GM21723 (cell line): ENCODE results near the gene SOCS7.
A peak's percentile ranks its signal among the peaks of the same experiment; 100 is the strongest.

Experiments
- ATAC-seq: cut with Tn5 transposase; IDR thresholded peaks from one replicate; pipeline ENCODE4 v1.9.1; 2021; ENCODE audit warnings: mild to moderate bottlenecking, moderate library complexity; ENCODE audit not compliant: unreplicated experiment

The SOCS7 gene

GRCh38 chr17:38336838-38337237, 14.8 kb upstream of the SOCS7 start:
- no peak for ATAC-seq

DNA sequence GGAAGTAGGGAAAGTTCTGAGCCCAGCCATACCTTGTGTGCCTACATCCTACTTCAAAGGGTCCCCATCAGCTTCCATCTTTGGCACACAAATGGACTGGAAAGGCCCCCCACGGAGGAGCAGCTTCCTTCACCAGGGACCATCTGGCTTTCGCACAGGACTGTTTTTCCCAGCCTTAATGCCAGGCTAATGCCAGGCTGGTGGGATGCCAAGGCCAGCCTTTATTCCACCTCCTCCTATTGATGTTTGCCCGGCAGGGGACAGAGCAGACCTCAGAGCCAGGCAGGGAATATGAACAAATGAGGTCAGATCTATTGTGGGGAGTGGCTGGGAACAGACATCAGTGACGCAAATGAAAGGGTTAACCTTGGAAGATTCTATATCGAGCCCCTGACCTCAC, 13.6 kb upstream of the SOCS7 start:
- ATAC-seq: no peak

GRCh38 chr17:38338535-38338934, 13.1 kb upstream of the SOCS7 start:
- ATAC-seq: no peak

- ATAC-seq: no peak
These were observed 11.8 kb upstream of the SOCS7 start for GRCh38 chr17:38339891-38340290.

DNA sequence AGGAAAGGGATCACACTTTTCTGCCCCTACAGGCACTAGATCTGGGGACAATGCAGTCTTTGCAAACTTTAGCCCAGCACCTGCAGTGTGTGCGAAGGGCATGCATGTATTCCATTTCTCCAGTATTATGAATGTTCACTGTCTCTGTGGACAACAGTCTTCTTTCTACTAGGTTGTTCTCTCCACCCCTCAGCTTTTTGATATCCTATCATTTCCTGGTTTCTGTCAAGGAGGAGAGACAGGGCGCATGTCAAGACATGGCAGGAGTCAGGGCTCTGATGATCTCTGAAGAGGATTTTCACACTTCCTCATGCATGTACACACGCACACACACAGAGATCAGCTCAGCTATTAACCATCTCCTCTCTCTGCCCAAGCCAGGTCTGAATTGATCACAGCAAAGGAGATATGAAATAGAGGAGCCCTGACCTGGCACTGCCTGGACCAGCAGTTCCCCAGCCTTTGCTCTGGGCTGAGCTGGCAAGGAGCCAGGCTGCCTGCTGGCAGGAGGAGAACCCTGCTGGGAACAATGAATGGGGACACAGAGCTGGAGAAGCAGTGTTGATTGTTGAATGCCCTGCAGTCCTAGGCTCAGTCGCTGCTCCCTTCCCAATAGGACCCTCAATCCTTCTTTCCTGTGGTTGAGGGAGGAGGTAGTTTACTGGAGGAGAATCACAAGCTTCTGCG, 10.5 kb upstream of the SOCS7 start:
- ATAC-seq: no peak

- ATAC-seq: no peak
These were observed 8.6 kb upstream of the SOCS7 start for GRCh38 chr17:38342886-38343607.

- ATAC-seq: no peak
These were observed 7.8 kb upstream of the SOCS7 start, which contains the start of gene GPR179 for GRCh38 chr17:38343608-38344419. Gene GPR179 (minus strand): TSS chr17:38343956. CDS start chr17:38343789, 167 bp downstream.

GRCh38 chr17:38344420-38344745, 7.3 kb upstream of the SOCS7 start:
- no peak for ATAC-seq

GRCh38 chr17:38345743-38346142, 5.9 kb upstream of the SOCS7 start:
- ATAC-seq: no peak

DNA sequence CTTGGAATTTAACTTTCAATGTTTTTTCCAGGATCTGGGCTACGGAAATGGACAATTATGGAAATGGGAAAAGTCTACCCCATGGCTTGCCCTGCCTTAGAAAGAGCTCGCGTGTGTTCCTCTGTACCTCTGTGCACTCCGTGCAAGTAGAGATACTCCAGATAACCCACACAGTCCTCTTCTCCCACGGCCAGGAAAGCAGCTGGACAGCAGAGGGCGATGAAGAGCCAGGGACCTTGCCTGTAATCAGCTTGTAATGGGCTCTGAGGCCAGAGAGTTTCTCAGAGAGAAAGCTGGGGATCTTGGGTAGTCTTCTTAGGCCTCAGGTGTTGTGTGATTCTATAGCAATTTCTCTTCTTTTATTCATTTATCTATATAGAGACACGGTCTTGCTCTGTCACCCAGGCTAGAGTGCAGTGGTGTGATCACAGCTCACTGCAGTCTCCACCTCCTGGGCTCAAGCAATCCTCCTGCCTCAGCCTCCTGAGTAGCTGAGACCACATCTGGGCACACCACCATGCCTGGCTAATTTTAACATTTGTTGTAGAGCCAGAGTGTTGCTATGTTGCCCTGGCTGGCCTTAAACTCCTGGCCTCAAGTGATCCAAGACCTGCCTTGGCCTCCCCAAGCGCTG, 2.4 kb upstream of the SOCS7 start:
- ATAC-seq: no peak

GRCh38 chr17:38350035-38350434, 1.6 kb upstream of the SOCS7 start:
- no peak for ATAC-seq

- ATAC-seq: peak; percentile 17
These were observed 821 bp downstream of the SOCS7 start for GRCh38 chr17:38352245-38353085.

DNA sequence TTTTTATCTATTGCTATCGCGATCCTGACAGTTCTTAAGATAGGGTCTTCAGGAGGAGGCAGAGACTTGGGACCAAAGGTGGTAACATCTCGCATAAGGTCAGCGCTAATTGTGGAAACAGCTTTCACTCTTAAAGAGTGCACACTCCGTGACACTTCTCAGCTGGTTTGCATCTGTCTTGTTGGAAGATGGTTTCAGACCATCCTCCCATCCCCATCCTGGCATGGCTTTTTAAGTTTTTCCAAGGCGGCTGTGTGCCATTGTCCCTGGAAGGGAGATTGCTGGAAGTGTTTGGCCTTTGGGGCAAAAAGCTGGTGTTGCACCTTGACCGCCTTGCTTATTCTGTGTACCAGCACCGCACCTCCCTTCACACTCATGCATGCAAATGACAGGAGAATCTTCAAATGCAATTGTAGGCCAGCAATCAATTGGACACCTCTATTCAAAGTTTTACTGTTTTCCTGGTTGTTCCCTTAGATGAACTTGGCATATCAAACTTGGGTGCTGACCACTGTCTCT, 1.5 kb downstream of the SOCS7 start:
- no peak for ATAC-seq

- ATAC-seq: no peak
These were observed 2.0 kb downstream of the SOCS7 start for GRCh38 chr17:38353668-38354067.

DNA sequence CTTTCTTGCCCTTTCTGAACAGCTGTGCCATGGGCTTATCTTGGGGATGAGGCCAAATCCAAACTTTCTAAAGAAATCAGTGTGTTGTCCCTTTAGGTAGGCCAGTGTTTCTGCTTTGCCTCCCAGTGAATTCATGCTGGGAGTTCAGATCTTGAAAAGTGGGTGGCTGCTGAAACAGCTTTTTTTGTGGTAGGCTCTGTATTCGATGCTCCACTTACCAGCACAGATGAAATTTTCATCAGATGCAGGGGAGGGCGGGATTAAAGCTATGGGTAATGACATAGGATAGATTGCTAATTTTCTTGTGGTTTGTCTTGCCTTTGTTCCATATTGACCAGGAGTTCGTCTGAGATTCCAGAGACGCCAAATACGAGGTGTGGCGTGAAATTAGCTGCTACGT, 2.8 kb downstream of the SOCS7 start:
- ATAC-seq: no peak

DNA sequence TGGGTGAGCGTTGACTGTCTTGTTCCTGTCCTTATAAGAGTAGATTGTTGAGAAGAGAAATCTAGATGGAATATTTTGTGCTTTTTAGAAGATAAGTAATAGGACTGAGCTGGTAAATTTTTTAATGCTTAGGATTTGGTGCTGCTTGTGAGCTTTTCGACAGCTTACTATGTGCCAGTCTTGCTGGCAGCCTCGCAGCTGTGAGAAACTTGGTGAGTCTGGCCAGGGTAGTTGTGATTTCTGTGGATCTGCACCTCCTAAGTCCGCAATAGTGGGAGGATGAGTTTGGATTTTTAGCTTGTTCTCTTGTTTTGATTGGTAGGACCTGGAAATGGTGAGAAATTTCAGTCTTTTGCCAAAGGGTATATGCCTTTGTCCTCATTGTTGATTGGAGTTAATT, 3.6 kb downstream of the SOCS7 start:
- ATAC-seq: no peak

- ATAC-seq: no peak
These were observed 6.0 kb downstream of the SOCS7 start for GRCh38 chr17:38357486-38358123.

GRCh38 chr17:38358586-38359513, 7.2 kb downstream of the SOCS7 start:
- no peak for ATAC-seq
